Measurements from ENCODE around the gene PRSS57. TPM values are rescaled to one million over a fixed set of nuclear protein-coding genes. Genes with fewer than 3 reads are reported as not detected.

PRSS57 gene
- total RNA-seq (2014; rRNA removed; shearing (Covaris generic)) (not detected in 2 replicates), total RNA-seq (2022) (not detected in 2 replicates), Bru-seq, nascent RNA (not detected), BruChase-seq, experiment 1, labeled RNA remaining after a 6-hour chase (not detected), BruChase-seq, experiment 2, labeled RNA remaining after a 2-hour chase (not detected)
- long read RNA-seq, result 0 reads

- no TSS peak for BruUV-seq (replicated peaks)
- Histone ChIP-seq H3K36me3 (ENCODE audit: insufficient read depth, low read length) (no peaks in the 10 kb centered on the region), H2AFZ (ENCODE audit: low read length) (no peak within 1 kb of the TSS), H3K9me3 (ENCODE audit: low read length) (no peaks in the 10 kb centered on the region), H3K4me1 (ENCODE audit: insufficient read depth, low read length, poor library complexity, severe bottlenecking) (no peaks in the 10 kb centered on the region), H3K9me2 (ENCODE audit: insufficient read depth, low read length) (no peaks in the 10 kb centered on the region), H3K4me3 (ENCODE audit: low read depth, low read length, poor library complexity, severe bottlenecking) (no peak within 1 kb of the TSS), H4K20me1 (ENCODE audit: insufficient read depth, low read length) (no peaks in the 10 kb centered on the region), H3K79me2 (ENCODE audit: insufficient read depth, low read depth, low read length) (no peaks in the 10 kb centered on the region), H3K27ac (ENCODE audit: low read depth, low read length, poor library complexity, severe bottlenecking) (no peak within 1 kb of the TSS), H3K4me2 (ENCODE audit: low read length) (no peak within 1 kb of the TSS)
- TF ChIP-seq EZH2phosphoT487 (IDR thresholded peaks at IDR 0.05; ENCODE audit: borderline replicate concordance, low read depth, low read length), result no peak
- no peak for TF ChIP-seq CTCF (conservative IDR thresholded peaks at IDR 0.05; ENCODE audit: low read length)
- intact Hi-C loops (cut with micrococcal nuclease; ENCODE audit: unreplicated experiment), result no loop called here
- DNase-seq (ENCODE audit: low spot score), result no peak
- POLR2A ChIA-PET, result no interaction called here
- CTCF ChIA-PET (ENCODE audit: unreplicated experiment), result no interaction called here
These were observed at the start of gene PRSS57 for GRCh38 chr19:695352-695949. Gene PRSS57 (minus strand): TSS chr19:695452. CDS start chr19:695430, 22 bp downstream.

GRCh38 chr19:743168-743687 is 48.0 kb upstream of the PRSS57 start:
- BruUV-seq (replicated peaks), result no TSS peak
- no peak overlapping the region for H3K27ac ChIP-seq (ENCODE audit: low read depth, low read length, poor library complexity, severe bottlenecking)
- no peak for DNase-seq (ENCODE audit: low spot score)
- H3K9me3 ChIP-seq (ENCODE audit: low read length), result no peaks in the 10 kb centered on the region
- intact Hi-C loops (cut with micrococcal nuclease; ENCODE audit: unreplicated experiment), result no loop called here
- ChIA-PET POLR2A (no interaction called here), CTCF (ENCODE audit: unreplicated experiment) (no interaction called here)
- H3K4me2 ChIP-seq (ENCODE audit: low read length), result no peak overlapping the region
- TF ChIP-seq CTCF (conservative IDR thresholded peaks at IDR 0.05; ENCODE audit: low read length), result no peak
- no peaks in the 10 kb centered on the region for H3K9me2 ChIP-seq (ENCODE audit: insufficient read depth, low read length)
- no peaks in the 10 kb centered on the region for H3K79me2 ChIP-seq (ENCODE audit: insufficient read depth, low read depth, low read length)
- no peaks in the 10 kb centered on the region for H4K20me1 ChIP-seq (ENCODE audit: insufficient read depth, low read length)
- no peak overlapping the region for H3K4me3 ChIP-seq (ENCODE audit: low read depth, low read length, poor library complexity, severe bottlenecking)
- H2AFZ ChIP-seq (ENCODE audit: low read length), result no peak overlapping the region
- no peaks in the 10 kb centered on the region for H3K4me1 ChIP-seq (ENCODE audit: insufficient read depth, low read length, poor library complexity, severe bottlenecking)
- H3K36me3 ChIP-seq (ENCODE audit: insufficient read depth, low read length), result no peaks in the 10 kb centered on the region

- POLR2A ChIA-PET, result no interaction called here
- Histone ChIP-seq H3K4me3 (ENCODE audit: low read depth, low read length, poor library complexity, severe bottlenecking) (no peak overlapping the region), H3K4me1 (ENCODE audit: insufficient read depth, low read length, poor library complexity, severe bottlenecking) (no peaks in the 10 kb centered on the region), H3K36me3 (ENCODE audit: insufficient read depth, low read length) (no peaks in the 10 kb centered on the region), H3K4me2 (ENCODE audit: low read length) (no peak overlapping the region), H3K79me2 (ENCODE audit: insufficient read depth, low read depth, low read length) (no peaks in the 10 kb centered on the region), H3K9me2 (ENCODE audit: insufficient read depth, low read length) (no peaks in the 10 kb centered on the region), H4K20me1 (ENCODE audit: insufficient read depth, low read length) (no peaks in the 10 kb centered on the region), H2AFZ (ENCODE audit: low read length) (no peak overlapping the region), H3K9me3 (ENCODE audit: low read length) (no peaks in the 10 kb centered on the region), H3K27ac (ENCODE audit: low read depth, low read length, poor library complexity, severe bottlenecking) (no peak overlapping the region)
- CTCF ChIA-PET (ENCODE audit: unreplicated experiment), result no interaction called here
- no TSS peak for BruUV-seq (replicated peaks)
- intact Hi-C loops (cut with micrococcal nuclease; ENCODE audit: unreplicated experiment), result no loop called here
- TF ChIP-seq CTCF (conservative IDR thresholded peaks at IDR 0.05; ENCODE audit: low read length), result no peak
- TF ChIP-seq EZH2phosphoT487 (IDR thresholded peaks at IDR 0.05; ENCODE audit: borderline replicate concordance, low read depth, low read length), result no peak
- no peak for DNase-seq (ENCODE audit: low spot score)
These were observed 47.4 kb upstream of the PRSS57 start for GRCh38 chr19:742540-743075.
